GM12874 (cell line): ENCODE data around the gene ABCA9.

Experiments used
- CTCF ChIP-seq: IDR thresholded peaks from 2 replicates; pipeline ENCODE4 v1.5.1; 2011; ENCODE audit warnings: low read depth, mild to moderate bottlenecking, control low read depth, low read length, moderate library complexity; ENCODE audit not compliant: insufficient read depth

ABCA9 gene

GRCh38 chr17:69062860-69063581 lies 2.3 kb upstream of the ABCA9 start:
- no peak for TF ChIP-seq CTCF

GRCh38 chr17:69061721-69062556 lies 1.2 kb upstream of the ABCA9 start:
- no peak for TF ChIP-seq CTCF

- TF ChIP-seq CTCF, result no peak
Observed at GRCh38 chr17:69059458-69060175, 1.1 kb downstream of the ABCA9 start.

GRCh38 chr17:69058165-69058564 lies 2.6 kb downstream of the ABCA9 start:
- no peak for TF ChIP-seq CTCF

- TF ChIP-seq CTCF, result no peak
Observed at GRCh38 chr17:69057280-69057679, 3.4 kb downstream of the ABCA9 start.

GRCh38 chr17:69056179-69056823 lies 4.4 kb downstream of the ABCA9 start:
- TF ChIP-seq CTCF, result no peak

- TF ChIP-seq CTCF, result no peak
Observed at GRCh38 chr17:69055334-69055733, 5.4 kb downstream of the ABCA9 start.
